ENCODE results near the gene CERS1.

The CERS1 gene

DNA sequence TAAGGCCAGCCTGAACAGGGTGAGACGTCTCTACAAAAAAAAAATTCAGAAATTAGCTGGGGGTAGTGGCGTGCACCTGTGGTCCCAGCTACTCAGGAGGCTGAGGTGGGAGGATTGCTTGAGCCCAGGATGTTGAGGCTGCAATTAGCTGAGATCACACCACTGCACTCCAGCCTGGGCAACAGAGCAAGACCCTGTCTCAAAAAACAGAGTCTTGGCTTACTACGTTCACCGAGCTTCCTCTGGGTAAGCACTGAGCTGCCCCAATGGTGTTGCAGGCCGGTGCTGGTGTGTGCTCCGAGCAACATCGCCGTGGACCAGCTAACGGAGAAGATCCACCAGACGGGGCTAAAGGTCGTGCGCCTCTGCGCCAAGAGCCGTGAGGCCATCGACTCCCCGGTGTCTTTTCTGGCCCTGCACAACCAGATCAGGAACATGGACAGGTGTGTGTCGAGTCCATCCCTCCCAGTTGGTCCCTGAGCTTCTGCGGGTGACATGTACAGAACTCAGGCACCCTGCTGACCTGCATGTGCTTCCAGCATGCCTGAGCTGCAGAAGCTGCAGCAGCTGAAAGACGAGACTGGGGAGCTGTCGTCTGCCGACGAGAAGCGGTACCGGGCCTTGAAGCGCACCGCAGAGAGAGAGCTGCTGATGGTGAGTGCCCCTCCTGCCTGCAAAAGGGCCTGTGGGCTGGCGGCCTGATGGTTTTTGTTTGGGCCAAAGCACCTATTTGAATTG lies 40.1 kb downstream of the CERS1 start:
- no peak for DNase-seq

DNA sequence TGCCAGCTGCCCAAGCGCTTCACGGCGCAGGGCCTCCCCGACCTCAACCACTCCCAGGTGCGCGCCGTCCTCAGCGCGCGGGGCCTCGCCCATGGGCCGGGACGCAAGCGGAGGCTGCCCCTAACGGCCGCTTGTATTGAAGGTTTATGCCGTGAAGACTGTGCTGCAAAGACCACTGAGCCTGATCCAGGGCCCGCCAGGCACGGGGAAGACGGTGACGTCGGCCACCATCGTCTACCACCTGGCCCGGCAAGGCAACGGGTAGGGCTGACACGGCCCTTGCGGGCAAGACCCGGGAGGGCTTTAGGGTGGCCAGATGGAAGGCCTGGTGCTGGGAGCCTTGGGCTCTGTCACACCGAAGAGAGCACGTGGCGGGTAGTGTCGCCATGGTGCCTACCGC lies 41.0 kb downstream of the CERS1 start:
- no peak for DNase-seq

DNA sequence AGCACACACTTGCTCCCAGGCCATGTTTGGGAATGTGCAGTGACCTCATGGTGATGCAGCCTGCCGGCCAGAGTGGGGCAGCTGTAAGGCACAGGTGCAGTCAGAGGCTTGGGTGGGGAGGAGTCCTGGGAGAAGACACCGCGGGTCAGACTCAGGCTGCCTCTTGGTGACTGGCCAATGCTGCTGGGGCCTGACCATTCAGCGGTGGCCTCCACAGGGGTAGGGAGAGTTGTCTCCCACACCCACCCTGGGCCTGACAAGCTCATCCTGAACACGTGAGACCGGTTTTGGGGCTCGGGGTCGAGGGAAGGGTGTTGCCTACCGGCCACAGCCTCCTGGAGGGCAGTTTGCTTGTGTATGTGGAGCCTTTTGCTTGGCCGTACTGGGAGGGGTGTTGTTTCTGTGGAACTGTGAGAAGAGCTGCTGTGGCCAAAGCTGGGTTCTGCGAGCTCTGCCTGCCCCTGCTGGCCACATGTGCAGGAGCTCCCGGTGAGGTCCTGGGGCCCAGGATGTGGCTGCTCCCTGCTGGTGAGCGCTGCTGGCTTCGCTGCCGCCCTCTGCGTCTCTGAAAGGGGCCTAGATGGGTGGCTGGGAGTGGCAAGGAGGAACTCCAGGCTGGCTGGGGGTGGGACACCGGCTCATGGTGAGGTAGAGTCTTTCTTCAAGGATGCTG lies 42.1 kb downstream of the CERS1 start:
- DNase-seq: no peak

DNA sequence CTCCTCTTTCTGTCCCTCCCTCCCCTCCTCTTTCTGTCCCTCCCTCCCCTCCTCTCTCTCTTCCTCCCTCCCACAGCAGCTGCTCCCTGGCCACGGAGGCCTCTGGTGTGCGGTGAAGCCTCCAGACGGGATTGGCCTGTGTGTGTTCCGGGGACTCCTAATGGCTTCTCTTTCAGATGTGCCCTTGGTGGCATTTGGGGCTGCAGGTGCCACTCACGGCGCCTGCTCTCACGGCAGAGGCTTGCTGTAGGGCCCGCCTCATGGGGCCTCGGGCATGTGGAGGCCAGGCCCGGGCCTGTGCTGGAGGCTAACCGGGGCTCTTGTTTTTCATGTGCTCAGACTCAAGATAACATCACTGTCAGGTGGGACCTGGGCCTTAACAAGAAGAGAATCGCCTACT lies 43.3 kb downstream of the CERS1 start:
- DNase-seq: no peak

DNA sequence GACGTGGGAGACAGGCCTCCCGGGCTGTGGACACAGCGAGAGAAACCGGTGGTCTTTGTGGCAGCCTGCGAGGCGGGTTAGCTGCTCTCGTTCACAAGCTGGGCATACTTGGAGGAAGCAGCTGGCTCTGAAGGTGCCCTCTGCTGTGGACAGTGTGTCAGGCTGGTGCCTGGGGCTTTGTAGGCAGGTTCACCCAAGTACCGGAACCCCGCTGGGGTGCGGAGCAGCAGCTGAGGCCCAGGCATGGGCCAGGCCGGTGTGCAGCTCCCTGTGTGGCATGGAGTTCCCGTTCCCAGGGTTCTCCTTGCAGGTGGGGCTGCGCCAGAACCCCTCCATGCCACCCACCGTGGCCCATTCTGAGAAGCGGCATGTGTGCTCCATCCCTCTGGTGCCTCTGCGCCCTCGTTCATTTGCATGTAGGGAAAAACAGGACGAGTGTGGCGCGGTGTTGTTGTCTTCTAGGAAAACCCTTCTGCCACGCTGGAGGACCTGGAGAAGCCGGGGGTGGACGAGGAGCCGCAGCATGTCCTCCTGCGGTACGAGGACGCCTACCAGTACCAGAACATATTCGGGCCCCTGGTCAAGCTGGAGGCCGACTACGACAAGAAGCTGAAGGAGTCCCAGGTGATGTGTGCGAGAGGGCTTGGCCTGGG lies 44.2 kb downstream of the CERS1 start:
- no peak for DNase-seq

DNA sequence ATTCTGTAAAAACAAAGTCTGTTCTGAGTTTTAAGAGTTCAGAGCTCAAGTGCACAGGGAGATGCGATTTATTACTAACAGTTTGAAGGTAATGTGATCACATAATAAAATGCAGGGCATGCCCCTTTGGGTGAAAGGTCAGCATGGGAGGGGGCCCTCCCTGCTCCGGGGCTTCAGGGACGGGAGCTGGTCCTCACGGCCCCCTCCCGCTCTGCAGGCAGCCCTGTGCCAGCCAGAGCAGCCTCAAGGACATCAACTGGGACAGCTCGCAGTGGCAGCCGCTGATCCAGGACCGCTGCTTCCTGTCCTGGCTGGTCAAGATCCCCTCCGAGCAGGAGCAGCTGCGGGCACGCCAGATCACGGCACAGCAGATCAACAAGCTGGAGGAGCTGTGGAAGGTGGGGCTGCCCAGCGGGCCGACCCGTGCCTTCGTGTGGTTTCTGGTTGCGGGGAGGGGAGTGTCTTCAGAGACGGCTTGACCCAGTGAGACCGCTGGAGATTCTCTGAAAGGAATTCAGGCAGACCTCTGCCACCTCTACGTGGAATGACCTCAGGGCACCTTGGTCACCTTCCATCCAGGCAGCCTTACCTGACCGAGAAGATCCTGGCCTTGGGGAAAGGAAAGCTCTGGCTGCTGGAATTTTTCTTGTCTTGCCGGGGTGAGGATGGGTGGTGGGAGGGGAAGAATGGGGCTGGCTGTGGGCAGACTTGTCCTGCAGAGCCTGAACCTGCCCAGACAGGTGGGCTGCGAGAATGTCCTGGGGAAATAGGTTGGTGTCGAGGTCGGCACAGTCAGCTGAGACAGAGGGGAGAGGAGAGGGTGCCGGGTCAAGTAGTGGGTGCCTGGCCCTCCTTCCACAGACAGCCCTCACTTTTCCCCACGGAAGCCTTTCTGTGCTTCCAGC lies 45.2 kb downstream of the CERS1 start:
- no peak for DNase-seq

DNA sequence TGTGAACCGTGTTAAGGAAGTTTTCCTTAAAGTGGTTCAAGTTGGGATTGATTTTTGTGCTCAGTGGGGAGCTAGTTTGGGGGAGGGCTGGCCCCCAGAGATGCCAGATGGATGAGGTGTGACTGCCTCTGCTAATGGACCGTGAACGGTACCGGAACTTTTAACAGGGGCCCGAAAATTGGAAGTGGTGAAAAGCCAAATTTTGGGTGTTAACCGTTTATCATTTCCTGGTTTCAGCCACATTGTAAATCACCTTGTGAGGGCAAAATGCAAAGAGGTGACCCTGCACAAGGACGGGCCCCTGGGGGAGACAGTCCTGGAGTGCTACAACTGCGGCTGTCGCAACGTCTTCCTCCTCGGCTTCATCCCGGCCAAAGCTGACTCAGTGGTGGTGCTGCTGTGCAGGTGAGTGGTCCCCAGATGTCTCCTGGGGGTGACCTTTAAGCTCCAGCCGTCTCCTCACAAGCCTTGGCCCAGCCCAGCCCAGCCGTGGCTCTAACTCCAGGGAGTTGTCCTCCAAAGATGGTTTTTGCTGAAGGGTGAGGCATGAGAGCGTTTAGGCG lies 46.0 kb downstream of the CERS1 start:
- no peak for DNase-seq

DNA sequence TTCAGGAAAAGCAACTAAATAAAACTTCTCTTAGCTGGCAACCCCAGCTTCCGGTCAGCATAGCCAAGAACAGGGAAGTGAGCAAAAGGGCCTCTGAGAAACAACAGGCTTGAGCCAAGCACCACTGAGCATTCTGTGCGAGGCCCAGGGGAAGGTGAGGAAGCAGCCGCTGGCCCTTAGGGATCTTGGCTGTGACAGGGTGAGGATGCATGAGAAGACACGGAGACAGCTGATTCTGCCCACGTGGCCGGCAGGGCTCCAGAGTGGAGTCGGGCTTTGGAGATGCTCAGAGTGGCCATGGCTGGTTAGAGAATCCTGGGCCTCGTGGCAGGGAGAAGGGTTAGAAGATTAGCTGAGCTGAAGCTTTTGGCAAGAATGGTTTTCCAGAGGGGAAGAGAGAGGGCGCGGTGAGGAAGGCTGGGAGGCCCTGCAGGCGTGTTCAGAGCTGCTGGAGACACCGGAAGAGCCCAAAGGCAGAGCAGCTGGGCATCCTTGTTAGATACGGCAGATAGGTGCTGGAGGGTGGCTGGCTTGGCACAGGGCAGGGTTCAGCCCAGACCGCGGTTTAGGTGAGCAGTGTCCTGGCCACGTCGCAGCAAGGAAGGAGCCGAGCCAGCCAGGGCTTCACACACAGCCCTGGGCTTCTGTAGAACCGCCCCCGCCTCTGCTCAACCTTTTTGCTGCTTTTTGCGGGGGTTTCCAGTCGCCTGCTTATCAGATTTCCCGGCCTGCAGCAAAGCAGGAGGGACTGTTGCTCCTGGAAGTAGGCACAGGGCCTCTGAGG lies 46.9 kb downstream of the CERS1 start:
- no peak for DNase-seq

DNA sequence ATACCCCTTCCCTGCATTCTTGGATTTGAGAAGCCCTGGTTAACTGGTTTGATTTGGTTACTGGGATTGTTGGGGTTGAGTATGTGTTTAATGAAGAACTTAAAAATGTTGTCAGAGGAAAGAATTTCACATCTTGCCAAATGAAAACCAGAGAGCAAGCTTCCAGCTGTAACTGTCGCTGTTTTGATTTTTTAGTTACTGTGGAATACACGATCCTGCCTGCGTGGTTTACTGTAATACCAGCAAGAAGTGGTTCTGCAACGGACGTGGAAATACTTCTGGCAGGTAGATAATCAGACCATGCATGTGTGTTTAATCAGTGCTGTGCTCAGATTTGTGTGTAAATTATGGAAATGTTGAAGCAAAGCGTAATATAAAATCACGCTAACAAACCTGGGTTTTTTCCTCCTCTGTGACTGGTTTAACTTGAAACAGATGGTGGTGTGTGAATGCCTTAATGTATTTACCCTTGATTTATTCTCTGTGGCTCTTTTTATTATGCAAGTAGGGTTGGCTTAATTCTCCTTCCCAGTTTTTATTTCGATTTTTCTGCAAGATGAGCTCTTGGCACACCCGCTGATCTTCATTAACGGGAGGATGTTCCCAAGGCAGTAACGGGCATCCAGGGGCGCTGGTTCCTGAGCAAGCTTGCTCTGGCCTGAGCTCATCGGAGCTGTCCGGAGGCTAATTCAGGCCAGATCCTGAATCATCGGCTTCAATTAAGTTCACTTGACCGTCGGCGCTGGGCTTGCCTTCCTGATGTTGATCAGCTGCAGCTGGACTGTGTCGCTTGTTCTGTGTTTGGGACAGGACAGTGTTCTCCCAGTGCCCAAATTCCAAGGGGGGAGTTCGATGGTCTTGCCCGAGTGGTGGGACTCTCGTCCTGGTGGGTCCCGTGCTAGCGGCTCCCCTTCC lies 48.2 kb downstream of the CERS1 start:
- no peak for DNase-seq

DNA sequence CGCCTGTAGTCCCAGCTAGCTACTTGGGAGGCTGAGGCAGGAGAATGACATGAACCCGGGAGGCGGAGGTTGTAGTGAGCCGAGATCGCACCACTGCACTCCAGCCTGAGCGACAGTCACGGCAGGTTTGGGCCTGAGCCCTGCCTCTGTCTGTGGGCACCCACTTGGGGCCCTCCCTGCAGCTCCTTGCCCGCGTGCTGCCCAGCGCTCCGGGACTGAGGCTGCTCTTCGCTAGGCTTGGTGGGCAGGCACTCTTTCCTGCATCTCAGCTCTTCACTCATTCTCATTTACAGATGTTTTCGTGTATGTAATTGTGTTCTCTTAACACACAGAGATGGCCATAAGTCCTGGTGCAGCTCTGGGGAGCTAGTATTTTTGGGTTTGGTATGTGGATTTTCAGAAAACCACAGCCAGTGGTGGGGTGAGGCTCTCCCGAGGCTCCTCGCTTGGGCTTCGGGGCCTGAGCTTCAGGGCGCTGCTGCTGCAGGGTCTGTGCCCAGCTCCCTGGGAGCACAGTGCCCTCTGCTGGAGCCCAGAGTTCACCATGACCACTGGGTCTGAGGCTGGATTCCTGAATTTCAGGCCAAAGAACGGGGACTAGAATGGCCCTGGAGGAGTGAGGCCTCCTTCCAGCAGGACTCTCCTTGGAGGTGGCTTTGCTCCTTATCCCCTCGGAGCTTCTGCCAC lies 49.0 kb downstream of the CERS1 start:
- no peak for DNase-seq

DNA sequence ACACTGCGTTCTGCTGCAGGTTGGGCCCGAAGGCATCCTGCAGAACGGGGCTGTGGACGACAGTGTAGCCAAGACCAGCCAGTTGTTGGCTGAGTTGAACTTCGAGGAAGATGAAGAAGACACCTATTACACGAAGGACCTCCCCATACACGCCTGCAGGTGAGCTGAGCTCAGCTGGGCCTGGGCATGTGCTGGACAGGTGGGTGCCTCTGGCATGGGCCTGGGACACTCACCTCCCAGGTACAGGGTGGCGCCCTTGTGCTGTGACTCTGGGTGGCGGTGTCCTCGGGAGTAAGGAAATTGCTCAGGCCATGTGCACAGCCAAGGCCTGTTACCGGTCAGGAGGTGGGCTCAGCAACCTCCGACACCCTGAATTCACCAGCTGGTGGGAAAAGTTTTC lies 50.0 kb downstream of the CERS1 start:
- no peak for DNase-seq

DNA sequence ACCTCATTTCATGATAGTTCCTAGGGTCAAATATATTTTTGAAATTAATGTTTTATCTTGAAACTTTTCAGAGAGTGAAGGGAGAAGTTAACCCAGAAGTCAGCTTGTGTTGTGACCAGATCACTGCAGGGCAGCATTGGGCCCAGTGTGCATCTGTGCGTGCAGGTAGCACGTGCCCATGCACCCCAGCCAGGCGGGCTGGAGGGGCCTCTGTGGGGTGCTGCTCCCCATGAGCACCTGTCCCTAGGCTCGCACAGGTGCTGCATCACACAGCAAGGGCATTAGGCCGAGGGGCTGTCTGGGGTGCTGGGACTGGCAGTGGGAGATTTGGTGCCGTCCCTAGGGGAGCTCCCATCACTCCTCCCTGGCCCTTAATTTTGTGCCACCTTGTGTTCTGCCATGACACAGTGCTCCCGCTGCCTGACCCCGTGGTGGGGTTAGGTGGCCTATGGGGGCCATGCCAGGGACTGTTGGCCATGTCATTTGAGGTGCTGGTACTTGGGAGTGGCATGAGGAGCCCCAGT lies 51.1 kb downstream of the CERS1 start:
- DNase-seq: no peak

DNA sequence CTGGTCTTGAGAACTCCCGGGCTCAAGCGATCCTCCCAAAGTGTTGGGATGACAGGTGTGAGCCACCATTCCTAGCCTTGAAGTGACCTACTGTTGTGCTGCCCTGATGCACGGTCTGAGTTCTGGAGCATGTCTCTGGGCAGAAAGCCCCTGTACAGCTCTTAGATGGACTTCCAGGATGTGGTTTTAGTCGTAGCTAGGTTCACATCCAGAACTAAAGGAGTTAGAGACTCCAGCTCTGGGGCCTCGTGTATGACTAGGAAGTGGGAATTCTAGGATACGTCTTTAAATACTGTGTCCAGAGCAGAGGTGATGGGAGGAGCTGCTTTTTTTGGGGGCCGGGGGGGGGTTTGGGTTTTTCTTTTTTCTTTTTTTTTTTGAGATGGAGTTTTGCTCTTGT lies 52.0 kb downstream of the CERS1 start:
- DNase-seq: no peak

DNA sequence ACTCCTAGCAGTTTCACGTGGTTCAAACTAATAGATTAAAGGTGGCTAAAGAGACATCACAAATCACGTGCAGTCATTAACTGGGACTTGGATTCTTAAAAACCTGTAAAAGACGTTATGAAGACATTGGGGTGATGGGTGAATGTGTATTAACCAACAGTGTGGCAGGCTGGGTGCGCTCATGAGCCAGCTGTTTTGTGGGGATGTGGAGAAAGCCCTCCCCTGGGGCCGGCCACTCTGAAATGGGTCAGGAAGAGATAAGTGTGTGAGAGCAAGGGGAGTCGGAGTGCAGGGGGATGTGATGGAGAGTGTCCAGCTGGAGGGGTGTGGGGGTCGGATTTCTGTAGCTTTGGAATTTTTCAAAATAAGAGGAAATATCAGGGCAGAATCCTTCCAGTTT lies 53.8 kb downstream of the CERS1 start:
- DNase-seq: no peak

DNA sequence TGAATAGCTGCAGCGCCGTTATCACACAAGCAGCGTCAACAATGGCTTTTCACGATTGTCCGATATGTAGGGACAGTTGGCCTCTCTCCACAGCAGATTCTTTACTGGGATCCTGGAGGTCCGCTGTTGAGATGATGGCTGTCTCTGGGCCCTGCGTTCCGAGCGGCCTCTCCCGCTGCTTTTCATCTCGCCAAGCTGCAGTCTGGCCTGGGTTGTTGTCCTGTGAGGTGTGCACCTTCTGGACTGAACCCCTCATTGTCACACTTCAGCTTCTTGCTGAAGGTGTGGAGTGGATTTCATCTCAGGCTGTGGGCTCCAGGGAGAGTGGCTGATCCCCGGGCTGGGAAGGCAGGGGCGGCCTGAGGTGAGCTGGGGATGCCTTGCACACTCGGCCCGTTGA lies 54.6 kb downstream of the CERS1 start:
- no peak for DNase-seq

DNA sequence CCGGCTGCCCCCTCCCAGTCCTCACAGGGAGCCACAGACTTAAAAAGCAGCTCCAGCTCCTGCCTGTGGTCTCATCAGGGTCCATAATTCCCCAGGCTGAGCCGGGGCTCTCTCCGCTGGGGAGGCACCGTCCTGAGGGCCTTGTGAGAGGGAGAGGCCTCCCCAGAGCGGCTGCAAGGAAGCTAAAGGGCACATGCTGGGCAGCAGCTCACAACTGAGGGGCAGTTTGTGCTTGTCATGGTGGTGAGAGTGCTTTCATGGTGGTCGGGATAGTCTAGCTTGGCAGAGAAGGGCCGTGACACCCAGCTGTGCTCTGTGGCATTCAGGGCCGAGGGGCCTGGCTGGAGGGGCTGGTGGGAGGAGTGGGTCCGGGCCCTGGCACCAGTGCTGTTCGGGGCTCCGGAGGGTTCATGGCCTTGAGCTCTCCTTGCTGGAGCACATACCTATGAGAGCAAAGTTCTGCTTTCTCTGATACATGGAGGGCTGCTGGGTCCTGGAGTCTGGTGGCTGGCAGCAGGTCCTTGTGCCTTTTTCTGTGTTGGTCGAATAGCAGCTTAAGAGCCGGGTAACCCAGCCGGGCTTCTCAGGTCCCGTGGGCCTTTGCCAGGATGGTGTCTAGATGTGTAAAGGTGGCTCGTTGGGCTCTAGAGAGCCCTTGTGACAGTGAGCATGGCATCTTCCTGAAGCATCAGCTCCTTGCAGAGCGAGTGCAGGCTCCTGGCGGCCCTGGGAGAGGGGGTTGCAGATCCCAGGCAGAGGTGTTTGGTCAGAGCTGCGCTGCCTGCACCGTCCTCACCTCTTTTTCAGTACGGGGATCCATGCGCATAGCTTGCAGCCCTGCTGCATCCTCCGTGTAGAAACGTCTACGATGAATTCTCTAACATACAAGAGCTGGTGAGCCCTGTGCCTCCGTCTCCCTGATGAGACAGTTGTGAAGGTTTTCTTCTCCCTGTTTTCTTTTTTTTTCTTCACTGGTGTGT lies 55.4 kb downstream of the CERS1 start:
- no peak for DNase-seq

DNA sequence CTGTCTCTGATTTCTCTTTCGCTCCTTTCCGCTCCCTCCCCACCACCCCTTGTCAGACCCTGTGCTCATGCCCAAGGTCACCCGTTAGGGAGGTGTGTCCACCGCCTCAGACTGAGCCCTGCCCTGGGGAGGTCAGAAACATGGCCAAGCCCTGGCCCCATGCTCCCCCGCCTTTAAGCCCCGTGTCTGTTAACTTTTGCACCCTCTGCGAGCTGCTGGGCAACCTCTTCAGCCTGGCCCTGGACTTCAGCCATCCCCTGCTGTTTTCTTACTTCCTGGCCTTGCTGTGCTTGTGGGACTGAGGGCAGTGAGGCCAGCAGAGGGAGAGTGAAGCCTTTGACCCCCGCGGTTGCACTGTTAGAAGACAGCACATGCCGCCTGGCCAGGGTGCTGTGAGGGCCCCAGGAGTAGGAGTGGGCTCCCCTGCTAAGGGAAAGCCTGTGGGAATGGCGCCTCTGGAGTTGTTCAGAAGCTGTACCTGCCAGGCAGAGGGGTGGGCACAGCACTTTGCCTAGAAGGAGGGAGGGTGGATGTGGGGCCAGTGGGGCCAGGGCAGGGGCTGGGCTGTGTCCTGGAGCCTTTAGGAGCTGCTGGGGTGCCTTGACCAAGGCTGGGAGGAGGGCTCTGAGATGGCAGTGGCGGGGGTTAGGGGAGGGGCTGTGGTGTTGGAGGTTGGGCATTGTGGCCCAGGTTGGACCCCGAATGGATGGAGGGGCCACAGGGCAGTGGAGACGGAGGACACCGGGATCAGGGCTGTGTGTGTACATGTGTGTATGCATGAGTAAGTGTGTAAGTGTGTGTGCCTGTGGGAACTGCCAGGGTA lies 56.3 kb downstream of the CERS1 start:
- DNase-seq: no peak

DNA sequence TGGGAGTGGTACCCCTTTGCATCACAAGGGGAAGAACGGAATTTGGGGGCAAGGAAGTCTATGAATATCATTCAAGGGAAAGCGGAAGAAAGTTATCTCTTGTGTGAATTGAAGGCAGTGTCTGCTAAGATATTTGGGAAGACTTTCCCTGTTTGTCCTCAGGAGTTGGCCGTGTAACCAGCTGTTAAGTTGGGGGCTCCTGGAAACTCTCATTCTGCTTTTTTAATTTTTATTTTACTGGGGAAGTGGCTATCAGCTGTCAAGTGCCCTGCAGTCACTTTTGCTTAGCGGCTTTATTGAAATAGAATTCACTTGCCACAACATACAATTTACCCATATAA lies 61.3 kb downstream of the CERS1 start:
- no peak for DNase-seq

All from NCI-H510A (cell line).